Measurements from ENCODE around the gene CD200R1.
"Not testable (repeated sequence)": the region's sequence is repeated elsewhere in the genome, so short reads cannot be mapped to it uniquely, and the experiment has no call there.

Gene CD200R1

DNA sequence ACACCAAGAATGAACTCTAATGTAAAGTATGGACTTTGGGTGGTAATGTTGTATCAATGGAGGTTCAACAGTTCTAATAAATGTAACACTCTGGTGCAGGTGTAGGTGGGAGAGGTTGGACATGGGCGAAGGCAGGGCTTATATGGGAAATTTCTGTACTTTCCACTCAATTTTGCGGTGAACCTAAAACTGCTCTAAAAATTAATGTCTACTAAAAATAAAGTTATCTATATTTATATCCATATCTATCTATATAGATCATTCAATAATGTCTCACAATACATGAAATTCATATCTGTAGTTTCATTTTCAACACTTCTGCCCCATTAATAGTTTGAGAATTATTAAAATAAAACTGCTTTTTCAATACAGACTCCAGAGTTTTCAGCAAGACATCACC, 49.3 kb downstream of the CD200R1 start:
- no peak overlapping the region for H3K4me3 ChIP-seq (ENCODE audit: low read depth, low read length)
- TF ChIP-seq, protein P1, sequence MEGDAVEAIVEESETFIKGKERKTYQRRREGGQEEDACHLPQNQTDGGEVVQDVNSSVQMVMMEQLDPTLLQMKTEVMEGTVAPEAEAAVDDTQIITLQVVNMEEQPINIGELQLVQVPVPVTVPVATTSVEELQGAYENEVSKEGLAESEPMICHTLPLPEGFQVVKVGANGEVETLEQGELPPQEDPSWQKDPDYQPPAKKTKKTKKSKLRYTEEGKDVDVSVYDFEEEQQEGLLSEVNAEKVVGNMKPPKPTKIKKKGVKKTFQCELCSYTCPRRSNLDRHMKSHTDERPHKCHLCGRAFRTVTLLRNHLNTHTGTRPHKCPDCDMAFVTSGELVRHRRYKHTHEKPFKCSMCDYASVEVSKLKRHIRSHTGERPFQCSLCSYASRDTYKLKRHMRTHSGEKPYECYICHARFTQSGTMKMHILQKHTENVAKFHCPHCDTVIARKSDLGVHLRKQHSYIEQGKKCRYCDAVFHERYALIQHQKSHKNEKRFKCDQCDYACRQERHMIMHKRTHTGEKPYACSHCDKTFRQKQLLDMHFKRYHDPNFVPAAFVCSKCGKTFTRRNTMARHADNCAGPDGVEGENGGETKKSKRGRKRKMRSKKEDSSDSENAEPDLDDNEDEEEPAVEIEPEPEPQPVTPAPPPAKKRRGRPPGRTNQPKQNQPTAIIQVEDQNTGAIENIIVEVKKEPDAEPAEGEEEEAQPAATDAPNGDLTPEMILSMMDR (IDR thresholded peaks at IDR 0.05; ENCODE audit: insufficient read depth, low read length, missing control alignments), result no peak
- ChIA-PET POLR2A (no interaction called here), CTCF (interaction anchor here (1.2 kb wide), 1 partner anchor 24 kb away, joined by 3 read pairs; no protein-coding TSS in a partner anchor)
- no peak for DNase-seq (ENCODE audit: low read depth, low spot score)

DNA sequence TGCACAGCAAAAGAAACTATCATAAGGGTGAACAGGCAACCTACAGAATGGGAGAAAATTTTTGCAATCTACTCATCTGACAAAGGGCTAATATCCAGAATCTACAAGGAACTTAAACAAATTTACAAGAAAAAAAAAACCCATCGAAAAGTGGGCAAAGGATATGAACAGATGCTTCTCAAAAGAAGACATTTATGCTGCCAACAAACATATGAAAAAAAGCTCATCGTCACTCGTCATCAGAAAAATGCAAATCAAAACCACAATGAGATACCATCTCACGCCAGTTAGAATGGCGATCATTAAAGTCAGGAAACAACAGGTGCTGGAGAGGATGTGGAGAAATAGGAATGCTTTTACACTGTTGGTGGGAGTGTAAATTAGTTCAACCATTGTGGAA, 55.4 kb downstream of the CD200R1 start:
- H3K4me3 ChIP-seq (ENCODE audit: low read depth, low read length); DNase-seq (ENCODE audit: low read depth, low spot score); POLR2A ChIA-PET; CTCF ChIA-PET: not testable (repeated sequence)

GRCh38 chr3:112908252-112908651, 66.7 kb downstream of the CD200R1 start:
- ChIA-PET CTCF (no interaction called here), POLR2A (no interaction called here)
- no peak overlapping the region for H3K4me3 ChIP-seq (ENCODE audit: low read depth, low read length)

GRCh38 chr3:112904786-112905185, 70.1 kb downstream of the CD200R1 start:
- CTCF ChIA-PET, result no interaction called here
- TF ChIP-seq, protein P1 (IDR thresholded peaks at IDR 0.05; ENCODE audit: insufficient read depth, low read length, missing control alignments), result no peak
- no peak for DNase-seq (ENCODE audit: low read depth, low spot score)
- POLR2A ChIA-PET, result no interaction called here
- H3K4me3 ChIP-seq (ENCODE audit: low read depth, low read length), result no peak overlapping the region

More at GRCh38 chr3:112908252-112908651, 66.7 kb downstream of the CD200R1 start:
- TF ChIP-seq, protein P1 (IDR thresholded peaks at IDR 0.05; ENCODE audit: insufficient read depth, low read length, missing control alignments), result no peak
- DNase-seq (ENCODE audit: low read depth, low spot score), result no peak

GRCh38 chr3:112900113-112900512, 74.8 kb downstream of the CD200R1 start:
- CTCF ChIA-PET, result interaction anchor here (1.4 kb wide), 1 partner anchor 79 kb away, joined by 5 read pairs; no protein-coding TSS in a partner anchor
- DNase-seq (ENCODE audit: low read depth, low spot score), result no peak
- POLR2A ChIA-PET, result no interaction called here
- H3K4me3 ChIP-seq (ENCODE audit: low read depth, low read length), result no peak overlapping the region
- TF ChIP-seq, protein P1 (IDR thresholded peaks at IDR 0.05; ENCODE audit: insufficient read depth, low read length, missing control alignments), result no peak

- CTCF ChIA-PET, result no interaction called here
- DNase-seq (ENCODE audit: low read depth, low spot score), result no peak
- TF ChIP-seq, protein P1 (IDR thresholded peaks at IDR 0.05; ENCODE audit: insufficient read depth, low read length, missing control alignments), result no peak
These were observed 77.1 kb downstream of the CD200R1 start for GRCh38 chr3:112897791-112898190.

DNA sequence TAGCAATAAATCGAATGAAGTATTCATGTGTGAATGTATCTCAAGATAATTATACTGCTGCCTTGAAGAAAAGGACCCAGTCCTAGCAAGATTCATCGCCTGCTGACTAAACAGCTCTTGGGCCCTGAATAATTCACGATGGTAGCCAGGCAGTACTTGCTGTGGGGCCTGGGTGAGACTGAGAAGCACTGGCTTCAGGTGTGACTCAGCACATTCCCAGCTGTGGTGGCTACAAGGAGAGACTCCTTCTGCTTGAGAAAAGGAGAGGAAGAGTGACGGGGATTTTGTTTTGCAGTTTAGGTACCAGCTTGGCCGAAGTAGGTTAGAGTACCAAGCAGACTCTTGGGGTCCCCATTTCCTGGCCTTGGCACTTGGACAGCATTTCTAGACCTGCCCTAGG, 80.6 kb downstream of the CD200R1 start:
- H3K4me3 ChIP-seq (ENCODE audit: low read depth, low read length), result no peak overlapping the region
- no peak for DNase-seq (ENCODE audit: low read depth, low spot score)
- POLR2A ChIA-PET, result no interaction called here
- TF ChIP-seq, protein P1 (IDR thresholded peaks at IDR 0.05; ENCODE audit: insufficient read depth, low read length, missing control alignments), result no peak
- CTCF ChIA-PET, result no interaction called here

More at GRCh38 chr3:112897791-112898190, 77.1 kb downstream of the CD200R1 start:
- POLR2A ChIA-PET, result no interaction called here
- H3K4me3 ChIP-seq (ENCODE audit: low read depth, low read length), result no peak overlapping the region

Measured in AG04449 (cell line).